ENCODE measurements around the gene IDE.
"Not testable (repeated sequence)": the region's sequence is repeated elsewhere in the genome, so short reads cannot be mapped to it uniquely, and the experiment has no call there.

The IDE gene

DNA sequence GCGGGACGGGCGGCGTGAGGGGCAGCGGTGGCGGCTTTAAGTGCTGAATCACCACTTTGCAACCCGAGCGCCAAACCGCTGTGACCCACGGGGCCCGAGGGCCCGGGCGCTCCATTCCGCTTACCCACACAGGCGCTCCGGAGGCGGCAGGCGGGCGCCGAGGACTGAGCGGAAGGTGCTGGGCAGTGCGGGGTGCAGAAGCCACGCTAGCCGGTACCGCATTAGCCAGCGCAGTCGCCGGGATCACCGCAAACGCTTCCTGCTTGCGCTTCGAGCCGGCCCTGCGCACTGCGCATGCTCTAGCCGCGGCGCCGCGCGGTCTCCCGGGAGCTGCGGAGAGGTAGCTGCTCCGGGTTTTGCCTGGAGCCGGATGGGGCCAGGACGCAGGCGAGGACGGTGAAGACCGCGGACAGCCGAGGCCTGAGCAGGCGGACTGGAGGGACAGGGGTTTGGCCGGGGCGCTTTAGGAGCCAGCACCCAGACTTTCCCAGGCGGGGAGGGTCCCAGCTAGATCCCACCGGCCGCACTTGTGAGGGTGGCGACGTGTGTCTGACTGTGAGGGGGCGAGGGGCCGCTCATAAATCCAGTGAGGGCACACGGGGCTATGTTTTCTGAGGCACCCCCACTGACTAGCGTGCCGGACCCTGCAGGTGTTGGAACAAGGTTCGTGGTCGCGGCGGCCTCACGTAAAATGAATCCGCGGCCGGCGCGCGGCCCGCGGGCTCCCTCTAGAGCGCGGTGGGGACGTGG lies at the start of gene IDE:
IDE (minus strand) TSS at position 296 of the 750 bp plus-strand sequence; CDS start at position 222, 74 bp downstream.
- peak; percentile 63 for DNase-seq

DNA sequence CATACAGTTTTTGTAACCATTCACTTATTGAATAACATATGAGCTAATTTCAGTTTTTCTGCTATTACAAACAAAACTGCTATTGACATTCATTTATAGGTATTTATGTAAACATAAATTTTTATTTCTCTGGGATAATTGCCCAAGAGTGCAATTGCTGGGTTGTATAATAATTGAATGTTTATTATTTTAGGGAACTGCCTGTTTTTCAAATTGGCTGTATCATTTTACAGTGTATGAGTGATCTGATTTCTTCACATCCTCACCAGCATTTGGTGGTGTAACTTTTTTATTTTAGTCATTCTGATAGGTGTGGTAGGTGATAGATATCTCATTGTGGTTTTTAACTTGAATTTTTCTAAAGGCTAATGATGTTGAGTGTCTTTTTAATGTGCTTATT lies 45.5 kb upstream of the IDE start:
- DNase-seq = no peak

DNA sequence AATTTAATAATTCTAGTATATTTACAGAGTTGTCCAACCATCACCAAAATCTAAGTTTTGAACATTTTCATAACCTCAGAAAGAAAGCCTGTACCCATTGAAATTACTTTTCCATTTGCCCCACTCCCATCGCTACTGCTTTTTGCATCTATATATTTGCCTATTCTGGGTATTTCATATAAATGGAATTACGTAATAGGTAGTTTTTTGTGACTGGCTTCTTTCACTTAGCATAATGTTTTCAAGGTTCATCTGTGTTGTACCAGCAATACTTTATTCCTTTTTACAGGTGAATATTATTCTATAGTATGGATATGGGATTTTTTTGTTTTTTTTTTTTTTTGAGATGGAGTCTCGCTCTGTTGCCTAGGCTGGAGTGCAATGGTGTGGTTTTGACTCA lies 41.6 kb upstream of the IDE start:
- DNase-seq = no peak

DNA sequence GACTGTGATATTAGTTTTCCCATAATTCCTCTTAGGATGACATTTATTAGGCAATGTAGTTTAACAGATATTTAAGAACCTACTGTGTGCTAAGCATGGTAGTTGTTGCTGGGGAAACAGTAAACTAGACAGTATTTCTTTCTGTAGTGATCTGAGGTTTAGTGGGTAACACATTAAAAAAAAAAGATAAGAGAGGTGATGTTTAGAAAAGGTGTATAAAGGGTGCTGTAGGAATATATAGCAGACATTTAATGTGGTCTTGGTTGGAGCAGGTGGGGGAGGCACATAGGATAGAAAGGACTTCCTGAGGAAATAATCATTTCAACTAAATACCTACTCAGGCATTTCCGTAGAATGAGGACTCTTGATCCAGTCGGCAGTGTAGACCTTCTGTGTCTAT lies 30.9 kb upstream of the IDE start:
- no peak for DNase-seq

DNA sequence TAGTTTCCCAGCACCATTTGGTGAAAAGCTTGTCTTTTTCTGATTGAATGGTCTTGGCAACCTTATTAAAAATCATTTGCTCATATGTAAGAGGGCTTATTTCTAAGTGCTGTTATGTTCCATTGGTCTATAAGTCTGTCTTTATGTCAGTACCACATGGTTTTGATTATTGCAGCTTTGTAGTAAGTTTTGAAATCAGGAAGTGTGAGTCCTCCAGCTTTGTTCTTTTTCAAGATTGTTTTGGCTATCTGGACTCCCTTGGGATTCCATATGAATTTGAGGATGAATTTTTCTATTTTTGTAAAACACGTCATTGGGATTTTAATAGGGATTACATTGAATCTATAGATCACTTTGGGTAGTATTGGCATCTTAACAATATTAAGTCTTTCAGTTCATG lies 24.4 kb upstream of the IDE start:
- DNase-seq = no peak

DNA sequence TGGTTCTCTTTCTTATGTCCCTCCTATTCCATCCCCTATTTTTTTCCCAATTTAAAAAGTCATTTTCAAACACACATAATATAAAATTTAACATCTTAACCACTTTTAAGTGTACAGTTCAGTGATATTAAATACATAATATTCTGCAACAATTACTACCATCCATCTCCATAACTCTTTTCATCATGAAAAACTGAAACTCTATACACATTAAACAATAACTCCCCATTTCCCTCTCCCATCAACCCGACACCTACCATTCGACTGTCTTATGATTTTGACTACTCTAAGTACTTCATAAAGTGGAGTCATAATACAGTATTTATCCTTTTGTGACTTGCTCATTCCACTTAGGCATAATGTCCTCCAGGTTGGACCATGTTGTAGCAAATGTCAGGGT lies 21.6 kb upstream of the IDE start:
- DNase-seq = no peak

DNA sequence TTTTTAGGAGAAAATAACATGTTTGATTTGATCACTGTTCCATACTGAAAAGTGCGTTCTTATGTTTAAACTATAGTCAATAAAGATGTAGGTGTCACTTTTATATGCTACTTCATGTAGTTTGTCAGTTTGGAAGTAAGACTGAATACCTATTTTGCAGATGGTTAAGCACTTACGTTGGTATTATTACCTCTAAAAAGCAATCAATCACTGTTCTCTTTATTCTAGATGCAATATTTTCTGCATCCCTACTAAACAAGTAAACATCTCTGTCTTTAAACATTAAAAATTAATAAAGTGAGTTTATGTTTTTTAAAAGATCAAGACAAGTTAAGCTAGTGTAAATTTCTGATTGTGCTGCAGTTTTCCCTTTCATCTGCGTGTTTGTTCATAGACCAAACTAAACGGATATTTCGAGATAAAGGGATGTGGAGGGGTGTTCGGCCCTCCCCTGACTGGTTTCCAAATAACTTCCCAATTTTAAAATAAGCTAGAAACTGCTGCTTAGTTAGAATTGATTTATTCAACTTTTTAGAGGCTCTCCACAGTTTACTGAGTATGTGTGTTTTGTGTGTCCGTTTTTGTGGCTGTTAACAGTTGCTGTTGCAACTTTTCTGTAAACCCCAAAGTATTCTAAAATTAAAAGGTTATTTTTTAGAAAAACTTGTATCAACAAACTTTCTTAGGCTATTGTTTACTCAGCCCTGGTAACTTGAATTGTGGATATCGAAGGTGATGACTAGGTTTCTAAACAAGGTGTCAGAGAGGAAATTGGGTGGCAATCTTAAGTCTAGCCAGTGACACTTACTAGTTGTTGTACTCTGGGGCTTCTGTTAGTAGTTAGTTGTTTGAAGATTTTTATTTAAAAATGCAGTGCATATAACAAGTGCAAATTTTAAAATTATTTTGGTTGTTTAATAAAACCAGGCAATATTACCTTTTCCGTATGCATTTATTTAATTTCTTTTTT lies 20.0 kb upstream of the IDE start:
- no peak for DNase-seq

DNA sequence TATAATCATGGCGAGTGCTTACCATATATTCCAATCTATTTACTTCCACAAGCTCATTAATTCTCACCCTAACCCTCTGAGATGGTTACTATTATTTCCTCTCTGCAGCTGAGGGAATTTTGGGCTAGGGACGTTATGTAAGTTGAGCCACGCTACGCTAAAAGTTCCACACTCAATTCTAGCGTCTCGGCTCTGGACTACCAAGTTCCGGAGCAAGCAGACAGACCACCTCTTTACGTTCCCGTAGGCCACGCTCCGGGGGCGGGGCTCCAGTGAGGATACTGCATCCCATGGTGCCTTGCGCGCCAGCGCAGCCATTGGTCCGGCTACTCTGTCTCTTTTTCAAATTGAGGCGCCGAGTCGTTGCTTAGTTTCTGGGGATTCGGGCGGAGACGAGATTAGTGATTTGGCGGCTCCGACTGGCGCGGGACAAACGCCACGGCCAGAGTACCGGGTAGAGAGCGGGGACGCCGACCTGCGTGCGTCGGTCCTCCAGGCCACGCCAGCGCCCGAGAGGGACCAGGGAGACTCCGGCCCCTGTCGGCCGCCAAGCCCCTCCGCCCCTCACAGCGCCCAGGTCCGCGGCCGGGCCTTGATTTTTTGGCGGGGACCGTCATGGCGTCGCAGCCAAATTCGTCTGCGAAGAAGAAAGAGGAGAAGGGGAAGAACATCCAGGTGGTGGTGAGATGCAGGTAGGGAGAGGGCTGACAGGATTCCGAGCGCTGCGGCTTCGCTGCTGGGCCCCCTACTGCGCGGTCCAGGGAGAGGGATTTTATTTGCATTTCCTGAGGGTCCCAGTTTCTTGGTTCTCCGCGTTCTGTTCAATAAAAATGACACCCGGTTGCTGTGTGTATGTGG lies 19.1 kb upstream of the IDE start, which contains the start of gene KIF11:
KIF11 (plus strand) TSS at position 370 of the 858 bp plus-strand sequence; CDS start at position 616, 246 bp downstream.
- peak; percentile 88 for DNase-seq

DNA sequence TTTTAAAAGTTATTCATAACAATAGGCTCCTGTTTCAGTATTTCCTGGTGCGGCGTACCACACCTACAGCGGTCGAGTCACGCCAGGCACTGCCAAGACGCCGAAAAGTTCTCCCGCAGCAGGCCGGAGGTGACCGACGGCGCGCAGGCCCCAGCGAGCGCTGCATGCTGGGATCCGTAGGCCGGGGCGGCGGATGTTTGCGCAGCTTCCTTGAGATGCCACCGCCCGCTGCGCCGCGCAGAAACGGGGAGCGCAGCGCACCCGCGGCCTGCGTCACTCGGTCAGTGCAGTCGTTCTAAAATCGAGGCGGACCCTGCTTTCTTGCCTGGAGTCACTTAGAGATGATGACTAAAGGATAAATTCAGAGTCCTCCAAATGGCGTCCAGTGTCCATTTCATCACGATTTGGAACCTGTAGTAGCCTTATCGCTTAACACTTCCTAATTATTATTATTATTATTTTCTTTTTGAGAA lies 17.7 kb upstream of the IDE start:
- peak; percentile 87 for DNase-seq

DNA sequence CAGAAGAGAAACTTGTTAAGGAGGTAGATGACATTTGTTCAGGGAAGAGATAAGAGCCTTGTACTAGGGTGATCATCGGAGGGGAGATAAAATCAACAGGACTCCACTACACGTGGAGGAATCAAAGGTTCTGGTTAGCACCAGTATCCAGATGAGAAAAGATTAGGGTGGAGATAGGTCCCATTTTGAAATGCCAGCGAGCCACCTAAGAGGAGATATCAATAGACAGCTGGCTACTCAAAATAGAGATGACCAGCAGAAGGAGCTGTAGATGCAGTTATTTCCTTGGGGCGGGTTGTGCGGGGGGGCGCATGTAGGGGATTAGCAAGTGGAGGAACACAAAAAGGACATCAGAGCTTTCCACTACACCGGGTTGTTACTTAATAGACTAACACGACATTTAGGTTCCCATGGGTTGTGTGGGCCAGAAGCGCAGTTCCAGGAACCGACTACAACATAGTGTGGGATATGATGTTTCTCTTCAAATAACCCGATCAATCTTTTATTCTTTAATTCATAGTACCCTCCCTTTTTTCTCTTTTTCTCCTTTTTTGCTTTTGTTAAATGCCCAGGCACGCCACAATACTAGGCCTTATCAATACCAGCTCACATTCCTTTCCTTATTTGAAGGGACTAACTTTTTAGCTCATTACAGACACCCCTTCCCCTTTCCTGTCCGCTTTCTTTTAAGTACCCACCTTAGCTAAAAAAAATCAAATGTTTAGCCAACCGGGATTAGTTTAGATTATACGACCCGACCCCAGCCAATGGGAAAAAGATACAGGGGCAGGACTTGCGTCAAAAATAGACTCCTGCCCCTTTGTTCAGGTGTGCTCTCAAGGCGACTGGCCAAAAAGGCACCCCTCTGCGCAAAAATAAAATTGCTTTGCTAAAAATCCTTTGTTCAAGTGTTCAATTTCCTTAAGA lies 17.0 kb upstream of the IDE start:
- DNase-seq = peak; percentile 75

DNA sequence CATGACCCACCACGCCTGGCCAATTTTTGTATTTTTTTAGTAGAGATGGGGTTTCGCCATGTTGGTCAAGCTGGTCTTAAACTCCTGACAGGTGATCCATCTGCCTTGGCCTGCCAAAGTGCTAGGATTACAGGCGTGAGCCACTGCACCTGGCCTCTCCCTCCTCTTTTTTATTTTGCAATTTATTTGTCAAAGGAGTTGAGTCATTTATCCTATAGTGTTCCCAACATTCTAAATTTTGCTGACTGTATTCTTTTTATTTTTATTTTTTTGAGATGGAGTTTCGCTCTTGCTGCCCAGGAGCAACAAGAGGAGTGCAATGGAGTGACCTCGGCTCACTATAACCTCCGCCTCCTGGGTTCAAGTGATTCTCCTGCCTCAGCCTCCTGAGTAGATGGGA lies 8.5 kb upstream of the IDE start:
- not testable (repeated sequence) for DNase-seq

DNA sequence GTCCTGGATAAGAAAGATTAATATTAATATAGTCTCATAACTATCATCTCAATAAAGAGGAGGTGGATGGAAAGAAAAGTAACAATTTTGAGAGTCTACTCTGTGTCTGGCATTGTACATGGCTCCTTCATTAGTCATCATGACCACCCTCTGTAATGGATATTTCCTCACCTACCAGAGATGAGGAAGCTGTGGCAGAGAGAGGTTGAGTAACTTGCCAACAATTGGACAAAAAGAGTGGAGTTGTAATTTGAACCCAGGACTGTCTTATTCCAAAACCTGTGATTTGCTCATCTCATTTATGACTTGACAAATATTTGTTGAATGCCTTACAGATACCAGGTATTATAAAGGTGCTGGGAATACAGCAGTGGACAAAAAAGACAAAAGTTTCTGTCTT lies 2.1 kb upstream of the IDE start:
- DNase-seq = peak; percentile 68

DNA sequence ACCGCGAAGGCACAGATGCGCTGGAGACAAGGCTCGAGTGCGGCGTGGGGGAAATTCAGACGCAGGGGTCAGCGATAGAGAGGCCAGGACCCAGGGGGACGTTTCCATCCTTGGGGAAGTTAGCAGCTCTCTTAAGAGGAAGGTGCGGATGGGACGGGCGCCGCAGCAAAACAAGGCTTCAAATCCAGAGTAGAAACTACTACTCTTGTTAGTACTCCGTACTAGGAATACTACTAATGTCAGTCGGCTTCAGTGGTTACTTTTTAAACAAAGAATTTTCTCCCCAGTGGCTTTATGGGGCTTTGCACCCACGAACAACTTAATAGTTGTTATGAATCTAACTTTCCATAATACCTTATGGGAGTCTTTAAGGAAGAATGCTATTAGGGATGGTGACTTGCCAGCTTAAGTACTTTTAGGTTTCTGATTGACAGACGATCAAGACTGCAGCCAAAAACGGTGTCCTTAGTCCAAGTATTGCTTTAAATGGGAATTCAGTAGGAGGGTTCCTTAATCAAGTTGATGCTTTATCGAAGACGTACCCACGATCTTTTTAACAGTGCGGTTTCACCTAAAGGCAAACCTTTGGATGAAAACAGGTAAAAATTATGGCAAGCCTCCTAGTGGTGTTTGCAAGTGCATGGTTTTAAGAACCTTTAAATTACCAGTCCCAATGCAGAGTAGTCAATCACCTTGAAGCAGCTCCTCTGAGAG lies 812 bp upstream of the IDE start:
- DNase-seq = peak; percentile 29

DNA sequence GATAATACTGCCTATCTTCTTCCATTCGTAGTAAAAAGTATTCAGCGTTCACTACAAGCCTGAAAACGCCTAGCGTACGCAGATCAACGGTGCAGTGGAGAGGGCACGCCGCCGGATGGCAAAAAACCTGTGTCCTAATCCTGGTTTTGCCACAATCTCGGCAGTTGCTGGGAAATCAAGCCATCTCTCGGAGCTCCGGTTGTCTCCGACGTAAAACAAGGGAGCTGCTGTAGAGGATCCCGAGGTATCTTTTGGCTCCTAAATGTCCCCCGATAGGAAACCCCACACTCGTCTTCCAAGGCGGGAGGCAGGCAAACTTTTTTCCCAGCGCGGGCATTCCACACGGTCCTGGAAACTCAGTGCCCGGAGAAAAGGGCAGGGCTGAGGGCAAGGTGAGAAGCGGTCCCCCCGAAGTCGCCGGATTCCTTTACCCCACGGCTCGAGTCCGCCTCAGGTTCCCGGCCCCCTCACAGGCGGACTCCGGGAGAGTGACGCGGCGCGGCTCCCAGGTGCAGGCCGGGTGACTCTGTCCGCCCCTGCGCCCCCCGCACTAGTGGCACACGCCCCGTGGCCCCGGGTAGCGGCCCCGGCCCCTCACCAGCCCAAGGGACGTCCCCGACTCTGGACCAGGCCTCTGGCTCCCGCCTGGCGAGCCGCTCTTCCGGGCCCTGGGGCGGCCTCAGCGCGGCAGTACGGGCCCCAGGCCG lies 649 bp downstream of the IDE start:
- DNase-seq = no peak

DNA sequence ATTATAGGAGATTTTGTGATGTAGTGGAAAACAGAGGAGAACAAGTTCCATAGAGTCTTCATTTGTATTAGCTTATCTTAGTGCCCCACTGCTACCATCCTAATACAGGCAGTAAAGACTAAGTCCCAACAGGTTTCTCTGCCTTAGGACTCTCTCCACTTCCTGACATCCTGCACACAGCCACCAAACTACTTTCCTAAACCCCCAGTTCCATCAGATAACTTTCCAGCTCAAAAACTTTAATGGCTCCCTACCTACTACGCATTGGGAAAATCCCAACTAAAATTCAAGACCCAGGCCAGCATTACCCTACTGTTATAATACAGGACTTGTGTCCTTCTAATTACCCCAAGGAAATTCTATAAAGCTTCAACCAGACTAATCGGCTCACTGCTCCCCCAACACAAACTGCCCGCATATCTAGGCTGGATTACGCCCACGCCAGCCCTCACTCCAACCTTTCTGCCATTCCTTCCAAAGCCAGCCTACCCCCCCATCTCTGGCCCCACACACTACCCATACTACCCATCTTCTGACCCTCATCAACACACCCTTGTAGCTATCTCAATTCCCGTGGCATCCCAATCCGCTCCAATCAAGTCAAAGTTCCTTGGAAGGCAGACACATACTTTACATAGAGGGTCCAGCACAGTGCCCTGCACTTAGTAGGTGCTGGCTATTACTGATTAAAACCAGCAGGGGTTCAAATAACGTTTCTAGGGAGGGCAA lies 1.4 kb downstream of the IDE start:
- DNase-seq = no peak

DNA sequence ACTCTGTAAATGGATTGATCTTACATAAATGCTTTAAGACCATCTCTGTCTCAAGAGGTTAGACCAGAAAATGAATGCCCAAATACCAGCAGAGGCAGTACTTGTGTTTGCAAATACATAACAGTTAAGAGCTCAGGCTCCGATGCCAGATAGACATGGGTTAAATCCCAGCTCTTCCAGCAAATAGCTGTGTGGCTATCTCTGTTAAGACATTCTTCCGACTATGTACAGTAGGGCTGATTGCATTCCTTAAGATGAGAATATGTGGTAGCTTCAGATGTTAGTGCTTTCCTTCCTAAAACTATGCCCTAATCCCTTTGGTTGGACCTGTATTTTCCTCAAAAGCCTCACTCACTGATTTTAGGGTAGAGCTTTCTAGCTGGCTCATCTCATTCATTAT lies 2.2 kb downstream of the IDE start:
- no peak for DNase-seq

DNA sequence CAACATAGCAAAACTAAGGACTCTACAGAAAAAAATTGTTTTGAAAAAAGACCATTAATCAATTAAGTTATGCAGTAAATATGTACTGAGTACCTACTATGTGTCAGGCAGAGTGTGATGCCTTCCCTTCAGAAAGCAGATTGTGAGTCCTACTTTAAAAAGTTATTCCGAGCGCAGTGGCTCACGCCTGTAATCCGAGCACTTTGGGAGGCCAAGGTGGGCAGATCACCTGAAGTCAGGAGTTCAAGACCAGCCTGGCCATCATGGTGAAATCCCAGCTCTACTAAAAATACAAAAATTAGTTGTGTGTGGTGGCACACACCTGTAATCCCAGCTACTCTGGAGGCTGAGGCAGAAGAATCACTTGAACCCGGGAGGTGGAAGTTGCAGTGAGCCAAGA lies 4.2 kb downstream of the IDE start:
- DNase-seq = not testable (repeated sequence)

DNA sequence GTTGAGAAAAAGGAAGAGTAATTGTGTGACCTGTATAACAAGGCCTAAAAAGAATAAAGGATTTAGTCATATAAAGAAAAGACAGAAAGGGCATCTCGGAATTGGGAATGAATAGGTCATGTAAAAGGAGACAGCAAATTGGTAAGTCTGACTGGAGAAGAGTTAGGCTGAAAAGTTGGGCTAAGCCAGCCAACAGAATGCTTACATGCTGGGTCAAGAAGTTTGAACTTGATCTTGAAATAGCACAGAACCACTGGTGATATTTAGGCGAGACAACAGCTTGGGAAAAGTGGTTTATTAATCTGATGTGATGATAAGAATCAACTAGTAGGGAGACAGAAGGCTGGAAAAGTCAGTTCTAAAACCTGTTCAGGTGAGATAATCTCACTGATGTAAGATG lies 4.8 kb downstream of the IDE start:
- no peak for DNase-seq

DNA sequence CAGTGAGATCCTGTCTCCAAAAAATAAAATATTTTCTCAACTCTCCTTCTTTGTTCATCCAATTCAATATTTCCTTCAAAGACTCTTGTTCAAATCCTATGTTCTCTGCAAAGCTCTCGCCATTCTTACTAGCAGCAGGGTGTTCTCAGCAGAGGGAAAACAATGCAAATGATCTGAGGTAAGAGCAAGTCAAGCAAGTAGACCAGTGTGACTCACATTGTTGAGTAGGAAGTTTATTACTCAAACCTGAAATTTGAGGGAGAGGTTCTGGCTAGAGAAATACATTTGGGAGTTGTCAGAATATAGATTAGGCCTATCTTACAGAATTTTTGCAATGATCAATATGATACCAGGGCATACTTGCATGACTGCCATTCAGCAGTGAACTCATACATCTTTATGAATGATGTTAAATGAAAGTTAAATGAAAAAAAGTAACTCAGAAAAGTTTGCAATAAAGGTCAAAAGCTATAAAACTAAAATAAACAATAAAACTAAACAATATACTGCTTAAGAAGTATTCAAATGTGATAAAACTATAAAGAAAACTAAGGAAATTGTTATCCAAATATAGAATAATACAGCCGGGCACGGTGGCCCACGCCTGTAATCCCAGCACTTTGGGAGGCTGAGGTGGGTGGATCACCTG lies 5.8 kb downstream of the IDE start:
- DNase-seq = no peak
